K562 (cell line): Measurements from ENCODE around the gene CAPN10. TPM values are rescaled to one million over a fixed set of nuclear protein-coding genes. Genes with fewer than 3 reads are reported as not detected.

Experiments used
- ATAC-seq: fragments of 200-7000 bp; cut with Tn5 transposase; 3 replicates; pipeline ENCODE4 v1.9.1; 2020; ENCODE audit warnings: moderate library complexity
- BruUV-seq: library from RNA; stranded (reverse); fragments of 400-500 nt; replicated peaks from 2 replicates; lab custom pipeline; 2021; lab: Mats Ljungman, UMichigan
- CTCF ChIA-PET: fragments of 300-600 bp; formaldehyde crosslinking; extraction: SDS; loops from one replicate; lab custom pipeline; 2021; ENCODE audit warnings: low intra/inter-chr PET ratio; lab: Yijun Ruan, JAX
- POLR2A ChIA-PET: fragments of 300-600, 350-650 bp; sonication (Branson Sonifier 250); formaldehyde crosslinking; extraction: SDS; loops from one replicate; lab custom pipeline; 2021; ENCODE audit warnings: antibody characterized with exemption, inconsistent platforms; lab: Yijun Ruan, JAX
- DNase-seq, 4 experiments: peaks; one replicate each; pipeline versions ENCODE4 v3.0.0 to v3.0.0-alpha.2; 2011 to 2018; ENCODE audit warnings: low spot score in 3 of 4, mixed read lengths in 3 of 4; ENCODE audit errors: extremely low read depth in 1 of 4
- FAIRE-seq: peaks from 2 replicates; lab custom pipeline; 2011; peaks lifted over from hg19 to GRCh38; lab: Jason Lieb, UNC
- H2AFZ ChIP-seq: 2 replicates; pipeline ENCODE4 v1.6.0; 2011; ENCODE audit warnings: low read depth, low read length, control low read depth, inconsistent platforms
- H3K27ac ChIP-seq: fragments of 200-600 bp; 3 replicates; pipeline ENCODE4 v1.8.0; 2011; ENCODE audit warnings: low read depth, mild to moderate bottlenecking, control low read depth, inconsistent platforms, low read length, moderate library complexity, mixed read lengths; ENCODE audit errors: extremely low read depth
- H3K27me3 ChIP-seq, 2 experiments: fragments of 300-600 bp in 1 of 2; 2 replicates in 1 of 2; 3 replicates in 1 of 2; pipeline versions ENCODE4 v1.6.0 to v1.8.0; 2011; ENCODE audit warnings: inconsistent platforms in 2 of 2, low read length in 2 of 2, mild to moderate bottlenecking in 1 of 2, mixed read lengths in 1 of 2, moderate library complexity in 1 of 2; ENCODE audit not compliant: control insufficient read depth in 2 of 2, insufficient read depth in 2 of 2
- H3K36me3 ChIP-seq: fragments of 300-600 bp; 3 replicates; pipeline ENCODE4 v1.8.0; 2011; ENCODE audit warnings: mild to moderate bottlenecking, low read length, inconsistent platforms; ENCODE audit not compliant: control insufficient read depth, insufficient read depth
- H3K4me1 ChIP-seq, 2 experiments: fragments of 200-600 bp in 1 of 2; replicated peaks in 1 of 2; 2 replicates in 1 of 2; 3 replicates in 1 of 2; pipeline versions ENCODE4 v1.5.1 to v1.8.0; 2011; ENCODE audit warnings: inconsistent platforms in 2 of 2, low read length in 2 of 2, mild to moderate bottlenecking in 1 of 2, mixed read lengths in 1 of 2, moderate library complexity in 1 of 2; ENCODE audit not compliant: control insufficient read depth in 2 of 2, insufficient read depth in 2 of 2
- H3K4me2 ChIP-seq: 2 replicates; pipeline ENCODE4 v1.6.1; 2011; ENCODE audit warnings: low read length, control low read depth, inconsistent platforms, mixed read lengths; ENCODE audit not compliant: insufficient read depth
- H3K4me3 ChIP-seq: fragments of 200-600 bp; sonication (generic), shearing (Covaris generic); 2 replicates; pipeline ENCODE4 v1.5.1; 2016; ENCODE audit warnings: control low read depth, inconsistent platforms
- H3K79me2 ChIP-seq: fragments of 200-600 bp; 3 replicates; pipeline ENCODE4 v1.8.0; 2011; ENCODE audit warnings: low read length, inconsistent platforms; ENCODE audit not compliant: control insufficient read depth, insufficient read depth
- H3K9ac ChIP-seq, 2 experiments: 2 replicates each; pipeline versions ENCODE4 v1.6.0 to v1.6.1; 2011; ENCODE audit warnings: low read depth in 2 of 2, low read length in 2 of 2, control low read depth in 1 of 2, inconsistent platforms in 1 of 2, mild to moderate bottlenecking in 1 of 2, mixed read lengths in 1 of 2; ENCODE audit not compliant: insufficient read depth in 1 of 2
- H3K9me1 ChIP-seq: one replicate; pipeline ENCODE4 v1.6.0; 2011; ENCODE audit warnings: inconsistent platforms, mild to moderate bottlenecking, low read length, moderate library complexity; ENCODE audit not compliant: control insufficient read depth, insufficient read depth
- H3K9me3 ChIP-seq: replicated peaks from 2 replicates; pipeline ENCODE4 v1.5.1; 2011; ENCODE audit warnings: low read depth, low read length, inconsistent platforms; ENCODE audit not compliant: control insufficient read depth, insufficient read depth
- H4K20me1 ChIP-seq: replicated peaks from 2 replicates; pipeline ENCODE4 v1.6.1; 2011; ENCODE audit warnings: low read length, inconsistent platforms, mixed read lengths; ENCODE audit not compliant: control insufficient read depth, insufficient read depth
- BRD9 ChIP-seq: fragments of 450-650 bp; IDR thresholded peaks from 2 replicates; pipeline ENCODE4 v1.6.1; 2018; ENCODE audit warnings: low read depth; ENCODE audit not compliant: partially characterized antibody
- IFI16 ChIP-seq: fragments of 250-450 bp; sonication (Bioruptor Pico); IDR thresholded peaks from 2 replicates; pipeline ENCODE4 v2.1.2; 2022; ENCODE audit warnings: mild to moderate bottlenecking, inconsistent platforms
- JUN ChIP-seq, 2 experiments: sonication (generic) in 1 of 2; formaldehyde crosslinking in 1 of 2; IDR thresholded peaks; 2 replicates each; pipeline versions ENCODE4 v1.6.1 to v1.8.0; 2012 to 2022; ENCODE audit warnings: borderline replicate concordance in 2 of 2, mild to moderate bottlenecking in 2 of 2, improper control_type of control experiment in 1 of 2, low read depth in 1 of 2, low read length in 1 of 2, missing genetic modification reagents in 1 of 2
- PML ChIP-seq: IDR thresholded peaks from 2 replicates; pipeline ENCODE4 v1.6.1; 2012; ENCODE audit warnings: low read length, inconsistent platforms
- SNAPC5 ChIP-seq: fragments of 250-450 bp; sonication (Bioruptor Pico); IDR thresholded peaks from 2 replicates; pipeline ENCODE4 v1.8.0; 2021; ENCODE audit warnings: moderate library complexity, mild to moderate bottlenecking, inconsistent platforms
- ZNF395 ChIP-seq: fragments of 200-800 bp; sonication (Bioruptor generic); IDR thresholded peaks from 2 replicates; pipeline ENCODE4 v1.6.1; 2017; ENCODE audit warnings: missing genetic modification characterization, missing compliant biosample characterization
- ZNF407 ChIP-seq: fragments of 450-650 bp; IDR thresholded peaks from 2 replicates; pipeline ENCODE4 v1.6.1; 2016; ENCODE audit warnings: low read depth
- WGBS: fragments of 100-300 bp; shearing (Covaris generic); methylation state at CpG from one replicate; pipeline ENCODE4 v1.1.6; 2016; ENCODE audit warnings: low coverage, mixed read lengths; ENCODE audit not compliant: insufficient coverage; ENCODE audit errors: missing lambda C conversion rate; 5-methylcytosine and 5-hydroxymethylcytosine counted together
- in situ Hi-C: fragments of 300-500 bp; cut with MboI; formaldehyde crosslinking; loops from 4 replicates; pipeline ENCODE4 v1.15.0; 2018; ENCODE audit warnings: inconsistent platforms, mixed read lengths
- intact Hi-C: fragments of 100-400 bp; cut with micrococcal nuclease; formaldehyde crosslinking; loops from 2 replicates; pipeline ENCODE4 v1.14.2; 2022
- polyA plus RNA-seq, 8 experiments: library from polyadenylated mRNA; depleted of rRNA in 4 of 8; stranded (reverse) in 5 of 8; unstranded in 3 of 8; fragments of >200 nt; fragmentation: Nextera tagmentation in 2 of 8; fragmentation: Illumina TruSeq in 1 of 8; extraction: Ambion mirVana in 2 of 8; extraction: Trizol in 1 of 8; gene quantifications; 2 replicates each; pipeline versions ENCODE4 v1.2.1 to v1.2.3, GENCODE V29; 2011 to 2014; ENCODE audit warnings: inconsistent platforms in 1 of 8, missing spikeins in 1 of 8
- total RNA-seq, 7 experiments: library from RNA; depleted of rRNA in 6 of 7; stranded (reverse); fragments of >200 nt in 6 of 7; fragmentation: Illumina TruSeq in 2 of 7; extraction: Trizol in 2 of 7; gene quantifications; 2 replicates each; pipeline versions ENCODE4 v1.2.1 to v1.2.3, GENCODE V29; 2011 to 2021; ENCODE audit warnings: low replicate concordance in 1 of 7

The CAPN10 gene
- total and polyA plus RNA-seq, 9 of the 15 experiments (the other 6 are each of a cell fraction or from before 2014, with no cell fraction given): 0.08 to 26.1 (median 8.4) TPM

- Histone ChIP-seq H3K9me3 (0 out of 2 replicates have a peak, but pooled peaks cover 1% of the 10 kb centered on the region), H3K79me2 (no peaks in the 10 kb centered on the region), H3K27me3 (peaks cover 3 to 24% of the 10 kb centered on the region in 2 experiments; a peak in 3 of 5 replicates), H2AFZ (no peak overlapping the region), H3K9me1 (no peaks in the 10 kb centered on the region), H3K4me2 (no peak overlapping the region), H3K36me3 (no peaks in the 10 kb centered on the region), H3K9ac (no peak overlapping the region), H3K4me1 (no peaks in the 10 kb centered on the region; a peak in 1 of 5 replicates), H4K20me1 (no peaks in the 10 kb centered on the region), H3K4me3 (no peak overlapping the region), H3K27ac (no peak overlapping the region)
- CTCF ChIA-PET: no interaction called here
- no TSS peak for BruUV-seq
- intact Hi-C loops (no loop called here), in situ Hi-C loops (no loop called here)
- POLR2A ChIA-PET: no interaction called here
- WGBS: 3% methylated on average over 5 of the region's 6 CpGs
- ATAC-seq (no peak), FAIRE-seq (no peak), DNase-seq (no peak)
- TF ChIP-seq ZNF395 (no peak), SNAPC5 (CRISPR knock-in tag) (no peak), JUN (IDR thresholded peaks at IDR 0.05; ENCODE audit: borderline replicate concordance, low read depth, low read length) (no peak), JUN (CRISPR knock-in tag; IDR thresholded peaks at IDR 0.05; ENCODE audit: borderline replicate concordance) (no peak), BRD9 (no peak), ZNF407 (no peak), PML (no peak), IFI16 (no peak)
Measured at GRCh38 chr2:240635121-240635997, 48.8 kb downstream of the CAPN10 start.
